Measurements from ENCODE around the gene PRPF6.

PRPF6 gene, protein sequence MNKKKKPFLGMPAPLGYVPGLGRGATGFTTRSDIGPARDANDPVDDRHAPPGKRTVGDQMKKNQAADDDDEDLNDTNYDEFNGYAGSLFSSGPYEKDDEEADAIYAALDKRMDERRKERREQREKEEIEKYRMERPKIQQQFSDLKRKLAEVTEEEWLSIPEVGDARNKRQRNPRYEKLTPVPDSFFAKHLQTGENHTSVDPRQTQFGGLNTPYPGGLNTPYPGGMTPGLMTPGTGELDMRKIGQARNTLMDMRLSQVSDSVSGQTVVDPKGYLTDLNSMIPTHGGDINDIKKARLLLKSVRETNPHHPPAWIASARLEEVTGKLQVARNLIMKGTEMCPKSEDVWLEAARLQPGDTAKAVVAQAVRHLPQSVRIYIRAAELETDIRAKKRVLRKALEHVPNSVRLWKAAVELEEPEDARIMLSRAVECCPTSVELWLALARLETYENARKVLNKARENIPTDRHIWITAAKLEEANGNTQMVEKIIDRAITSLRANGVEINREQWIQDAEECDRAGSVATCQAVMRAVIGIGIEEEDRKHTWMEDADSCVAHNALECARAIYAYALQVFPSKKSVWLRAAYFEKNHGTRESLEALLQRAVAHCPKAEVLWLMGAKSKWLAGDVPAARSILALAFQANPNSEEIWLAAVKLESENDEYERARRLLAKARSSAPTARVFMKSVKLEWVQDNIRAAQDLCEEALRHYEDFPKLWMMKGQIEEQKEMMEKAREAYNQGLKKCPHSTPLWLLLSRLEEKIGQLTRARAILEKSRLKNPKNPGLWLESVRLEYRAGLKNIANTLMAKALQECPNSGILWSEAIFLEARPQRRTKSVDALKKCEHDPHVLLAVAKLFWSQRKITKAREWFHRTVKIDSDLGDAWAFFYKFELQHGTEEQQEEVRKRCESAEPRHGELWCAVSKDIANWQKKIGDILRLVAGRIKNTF

DNA sequence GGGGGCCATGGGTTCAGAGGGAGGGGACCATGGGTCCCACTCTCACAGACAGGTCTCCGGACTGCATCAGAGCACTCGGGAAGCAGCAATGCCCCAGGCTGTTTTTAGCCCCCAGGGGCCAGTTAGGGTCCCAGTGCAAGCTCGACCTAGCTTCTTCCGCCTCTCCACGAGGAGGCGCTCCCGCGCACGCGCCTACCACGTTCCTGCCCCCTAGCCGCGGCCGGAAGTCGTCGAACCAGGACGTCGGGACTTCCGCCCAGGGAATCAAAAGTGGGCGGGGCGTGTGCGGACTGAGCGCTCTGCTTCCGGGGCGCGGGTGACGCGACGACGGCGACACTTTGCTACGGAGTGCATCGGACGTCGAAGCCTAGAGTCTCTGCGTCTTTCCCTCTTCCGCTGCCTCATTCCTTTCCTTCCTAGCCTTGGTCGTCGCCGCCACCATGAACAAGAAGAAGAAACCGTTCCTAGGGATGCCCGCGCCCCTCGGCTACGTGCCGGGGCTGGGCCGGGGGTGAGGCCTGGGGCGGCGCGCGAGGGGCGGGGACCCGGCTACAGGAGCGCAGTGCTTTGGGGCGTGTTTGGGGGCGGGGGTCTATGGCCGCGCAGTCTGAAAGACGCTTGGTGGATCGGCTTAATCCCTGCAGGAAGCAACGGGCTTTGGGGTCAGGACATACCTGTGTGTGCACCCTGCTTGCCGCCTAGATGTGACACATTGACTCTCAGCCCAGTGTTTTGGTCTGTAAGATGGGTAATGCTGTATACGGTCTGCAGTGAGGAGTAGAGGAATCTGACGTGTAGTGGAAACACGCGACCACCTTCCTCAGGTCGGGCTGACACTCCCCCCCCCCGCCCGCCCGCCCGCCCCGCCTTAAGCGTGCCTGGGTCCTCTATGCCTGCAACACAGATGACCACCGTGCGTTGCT, at the start of gene PRPF6:
Gene PRPF6 (plus strand): TSS at position 327 of the 923 bp plus-strand sequence. CDS start 114 bp downstream, at position 441.
- ChIA-PET POLR2A (interaction anchor here (0.7 to 1.0 kb wide), 4 partner anchors 13 to 322 kb away, joined by 3 to 6 read pairs (median 3); partner anchors contain the start of gene TPD52L2), CTCF (interaction anchor here (0.6 to 4.7 kb wide), 41 partner anchors 7 to 443 kb away, joined by 3 to 28 read pairs (median 4); partner anchors contain the start of genes PTK6, TCEA2, TPD52L2 and UCKL1)
- DNase-seq (ENCODE audit: low read depth, low spot score), result peak; percentile 44
- TF ChIP-seq, protein P1, sequence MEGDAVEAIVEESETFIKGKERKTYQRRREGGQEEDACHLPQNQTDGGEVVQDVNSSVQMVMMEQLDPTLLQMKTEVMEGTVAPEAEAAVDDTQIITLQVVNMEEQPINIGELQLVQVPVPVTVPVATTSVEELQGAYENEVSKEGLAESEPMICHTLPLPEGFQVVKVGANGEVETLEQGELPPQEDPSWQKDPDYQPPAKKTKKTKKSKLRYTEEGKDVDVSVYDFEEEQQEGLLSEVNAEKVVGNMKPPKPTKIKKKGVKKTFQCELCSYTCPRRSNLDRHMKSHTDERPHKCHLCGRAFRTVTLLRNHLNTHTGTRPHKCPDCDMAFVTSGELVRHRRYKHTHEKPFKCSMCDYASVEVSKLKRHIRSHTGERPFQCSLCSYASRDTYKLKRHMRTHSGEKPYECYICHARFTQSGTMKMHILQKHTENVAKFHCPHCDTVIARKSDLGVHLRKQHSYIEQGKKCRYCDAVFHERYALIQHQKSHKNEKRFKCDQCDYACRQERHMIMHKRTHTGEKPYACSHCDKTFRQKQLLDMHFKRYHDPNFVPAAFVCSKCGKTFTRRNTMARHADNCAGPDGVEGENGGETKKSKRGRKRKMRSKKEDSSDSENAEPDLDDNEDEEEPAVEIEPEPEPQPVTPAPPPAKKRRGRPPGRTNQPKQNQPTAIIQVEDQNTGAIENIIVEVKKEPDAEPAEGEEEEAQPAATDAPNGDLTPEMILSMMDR (IDR thresholded peaks at IDR 0.05; ENCODE audit: insufficient read depth, low read length, missing control alignments), result peak; percentile 97
- peak within 1 kb of the TSS; percentile 99 for H3K4me3 ChIP-seq (ENCODE audit: low read depth, low read length)

DNA sequence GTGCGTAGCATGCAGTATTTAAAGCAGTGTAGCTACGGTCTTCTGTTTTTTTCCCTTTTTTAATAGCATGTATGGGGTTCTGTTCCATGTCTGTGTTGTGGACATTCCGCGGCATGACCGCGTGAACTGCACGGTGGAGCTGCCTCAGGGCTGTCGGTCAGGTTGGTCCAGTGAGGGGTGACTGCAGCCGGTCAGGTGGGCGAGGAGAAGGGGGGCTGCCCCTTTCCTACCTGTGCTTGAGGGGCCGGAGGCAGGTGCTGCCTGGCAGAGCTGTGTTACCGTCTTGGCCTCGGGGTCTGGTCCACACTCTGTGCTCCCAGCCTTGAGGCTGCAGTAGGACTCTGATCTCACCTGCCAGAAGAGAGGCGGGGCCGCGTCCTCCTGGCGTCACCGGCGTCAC, 49.2 kb upstream of the PRPF6 start:
- TF ChIP-seq, protein P1 (IDR thresholded peaks at IDR 0.05; ENCODE audit: insufficient read depth, low read length, missing control alignments), result no peak
- POLR2A ChIA-PET, result no interaction called here

DNA sequence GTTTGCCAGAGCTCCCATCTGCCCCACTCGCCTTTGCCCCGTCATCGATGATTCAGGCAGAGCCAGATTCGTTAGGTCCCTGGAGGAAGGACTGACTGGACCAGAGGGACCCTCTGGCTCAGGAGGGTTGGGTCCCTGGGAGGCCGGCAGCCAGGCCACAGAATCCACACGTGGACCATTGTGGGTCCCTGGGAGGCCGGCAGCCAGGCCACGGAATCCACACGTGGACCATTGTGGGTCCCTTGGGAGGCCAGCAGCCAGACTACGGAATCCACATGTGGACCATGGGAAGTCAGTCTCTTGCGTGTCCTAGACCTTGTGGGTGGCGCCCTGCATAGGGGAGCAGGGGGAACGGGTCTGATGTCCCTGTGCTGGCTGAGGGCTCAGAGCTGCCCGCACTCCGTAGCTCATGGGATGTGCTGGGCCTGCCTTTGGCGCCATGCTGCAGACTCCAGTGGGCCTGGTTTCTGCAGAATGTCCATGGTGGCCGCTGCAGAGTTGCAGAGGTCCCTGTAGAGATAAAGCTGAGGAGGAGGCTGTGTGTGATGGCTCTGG, 48.2 kb upstream of the PRPF6 start:
- no peak for DNase-seq (ENCODE audit: low read depth, low spot score)
- H3K4me3 ChIP-seq (ENCODE audit: low read depth, low read length), result no peak overlapping the region
- POLR2A ChIA-PET, result no interaction called here
- TF ChIP-seq, protein P1 (IDR thresholded peaks at IDR 0.05; ENCODE audit: insufficient read depth, low read length, missing control alignments), result no peak
- CTCF ChIA-PET, result interaction anchor here (1.1 to 1.7 kb wide), 3 partner anchors 10 to 42 kb away, joined by 3 to 5 read pairs (median 3); no protein-coding TSS in a partner anchor

More for the DNA sequence above, 49.2 kb upstream of the PRPF6 start:
- no peak for DNase-seq (ENCODE audit: low read depth, low spot score)
- no peak overlapping the region for H3K4me3 ChIP-seq (ENCODE audit: low read depth, low read length)
- CTCF ChIA-PET, result no interaction called here

DNA sequence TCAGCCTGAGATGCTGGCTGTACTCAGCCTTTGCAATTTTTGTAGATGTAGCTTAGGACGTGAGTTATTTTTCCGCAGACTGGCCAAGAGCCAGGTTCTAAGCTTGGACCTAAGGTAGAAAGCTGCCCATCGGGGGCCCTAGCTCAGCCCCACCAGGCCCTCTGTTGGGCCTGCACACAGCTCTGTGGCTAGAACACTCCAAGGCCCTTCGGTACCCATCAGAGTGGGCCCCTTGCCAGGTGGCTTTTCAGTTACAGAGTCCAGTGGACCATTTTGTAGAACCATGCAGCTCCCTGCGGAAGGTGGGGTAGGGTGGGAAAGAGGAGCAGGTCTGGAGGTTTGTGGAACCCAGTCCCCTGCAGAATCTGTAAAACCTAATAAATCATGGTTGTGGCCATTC, 47.3 kb upstream of the PRPF6 start:
- ChIA-PET CTCF (interaction anchor here (1.4 to 1.7 kb wide), 4 partner anchors 10 to 38 kb away, joined by 3 to 5 read pairs (median 3); no protein-coding TSS in a partner anchor), POLR2A (no interaction called here)
- no peak overlapping the region for H3K4me3 ChIP-seq (ENCODE audit: low read depth, low read length)
- TF ChIP-seq, protein P1 (IDR thresholded peaks at IDR 0.05; ENCODE audit: insufficient read depth, low read length, missing control alignments), result no peak
- no peak for DNase-seq (ENCODE audit: low read depth, low spot score)

DNA sequence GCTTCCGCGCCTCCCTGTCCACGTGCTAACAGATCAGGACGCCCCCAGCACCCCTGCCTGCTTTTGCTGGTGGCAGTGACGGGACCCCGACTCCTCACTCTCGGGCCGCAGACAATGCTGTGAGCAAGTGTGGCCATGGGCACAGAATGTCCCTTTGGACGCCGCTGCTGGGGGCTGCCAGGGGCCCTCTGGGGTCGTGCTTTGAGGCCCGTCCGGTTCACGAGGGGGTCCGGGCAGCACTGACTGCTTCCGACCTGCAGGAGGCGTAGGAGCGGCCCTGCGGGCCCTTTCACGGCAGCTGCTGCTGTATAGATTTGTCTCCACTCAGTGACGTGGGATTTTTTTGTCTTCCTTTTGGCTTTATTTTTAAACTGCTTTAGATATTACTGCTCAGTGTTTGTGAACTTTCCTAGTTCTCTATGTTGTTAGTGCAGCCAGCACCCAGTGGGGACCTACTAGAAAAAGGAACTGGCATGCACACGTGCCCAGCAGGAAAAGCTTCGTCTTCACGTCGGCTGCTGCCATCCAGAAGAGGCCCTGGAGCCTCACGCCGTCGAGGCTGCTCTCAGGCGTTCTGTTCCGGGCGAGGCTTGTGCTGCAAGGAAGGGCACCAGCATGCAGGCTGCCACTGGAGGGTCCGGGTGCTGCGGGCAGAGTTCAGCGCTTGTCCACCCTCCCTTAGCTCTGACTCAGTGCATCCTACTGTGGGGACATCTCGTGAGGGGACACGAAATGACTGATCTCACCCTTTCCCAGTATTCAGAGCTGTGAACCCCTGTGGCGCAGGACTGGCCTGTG, 46.5 kb upstream of the PRPF6 start:
- DNase-seq (ENCODE audit: low read depth, low spot score), result no peak
- POLR2A ChIA-PET, result no interaction called here
- no peak overlapping the region for H3K4me3 ChIP-seq (ENCODE audit: low read depth, low read length)
- TF ChIP-seq, protein P1 (IDR thresholded peaks at IDR 0.05; ENCODE audit: insufficient read depth, low read length, missing control alignments), result peak; percentile 32
- CTCF ChIA-PET, result interaction anchor here (1.4 to 1.7 kb wide), 4 partner anchors 11 to 39 kb away, joined by 3 to 5 read pairs (median 3); no protein-coding TSS in a partner anchor
